T follicular helper cell (primary cell): ENCODE results near the gene MYL5.
A peak's percentile ranks its signal among the peaks of the same experiment; 100 is the strongest.
"Not testable (repeated sequence)": the region's sequence is repeated elsewhere in the genome, so short reads cannot be mapped to it uniquely, and the experiment has no call there.

ENCODE experiments used
- DNase-seq: peaks from one replicate; pipeline ENCODE4 v3.0.0-alpha.2; 2020; ENCODE audit warnings: low read depth

MYL5 gene

DNA sequence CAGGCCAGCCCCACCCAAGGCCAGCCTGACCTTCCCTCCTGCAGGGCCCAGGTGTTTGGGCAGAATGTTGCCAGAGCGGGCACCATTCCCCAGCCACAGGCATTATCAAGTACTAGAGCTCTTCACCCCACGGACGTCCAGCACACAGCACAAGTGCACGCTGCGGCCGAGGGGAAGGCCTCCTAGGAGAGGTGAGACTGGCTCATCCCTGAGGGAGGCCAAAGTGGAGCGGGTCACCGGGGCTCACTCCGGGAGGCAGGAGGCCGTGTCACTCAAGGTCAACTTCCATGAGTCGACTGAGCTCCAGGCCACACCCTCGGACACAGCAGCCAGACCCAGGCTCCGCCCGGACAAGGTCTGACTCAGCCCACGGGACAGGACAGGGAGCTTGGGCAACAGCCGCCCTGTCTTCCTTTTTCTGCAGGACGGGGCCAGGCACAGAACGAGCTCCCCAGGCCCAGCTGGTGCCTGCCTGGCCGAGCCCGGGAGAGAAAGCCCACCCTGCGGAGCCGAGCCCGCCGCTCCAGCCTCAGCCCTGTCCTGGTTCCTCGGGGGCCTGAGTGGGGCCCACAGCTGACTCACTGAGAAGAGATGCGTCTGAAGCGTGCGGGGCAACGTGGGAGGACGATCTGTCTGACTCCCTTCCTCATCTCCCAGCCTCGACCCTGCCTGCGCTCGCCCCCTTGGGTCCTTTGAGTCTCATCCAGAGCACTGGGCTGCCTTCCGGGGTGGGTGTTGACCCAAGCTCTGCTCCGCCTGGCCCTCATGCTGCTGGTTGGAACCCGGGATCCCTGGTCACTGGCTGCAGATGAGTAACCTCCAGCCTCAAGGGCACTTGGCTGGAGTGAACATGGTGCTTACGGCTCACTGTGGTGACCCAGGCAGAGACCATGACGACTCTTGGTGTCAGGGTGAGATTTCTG lies 13.0 kb downstream of the MYL5 start:
- DNase-seq: no peak

DNA sequence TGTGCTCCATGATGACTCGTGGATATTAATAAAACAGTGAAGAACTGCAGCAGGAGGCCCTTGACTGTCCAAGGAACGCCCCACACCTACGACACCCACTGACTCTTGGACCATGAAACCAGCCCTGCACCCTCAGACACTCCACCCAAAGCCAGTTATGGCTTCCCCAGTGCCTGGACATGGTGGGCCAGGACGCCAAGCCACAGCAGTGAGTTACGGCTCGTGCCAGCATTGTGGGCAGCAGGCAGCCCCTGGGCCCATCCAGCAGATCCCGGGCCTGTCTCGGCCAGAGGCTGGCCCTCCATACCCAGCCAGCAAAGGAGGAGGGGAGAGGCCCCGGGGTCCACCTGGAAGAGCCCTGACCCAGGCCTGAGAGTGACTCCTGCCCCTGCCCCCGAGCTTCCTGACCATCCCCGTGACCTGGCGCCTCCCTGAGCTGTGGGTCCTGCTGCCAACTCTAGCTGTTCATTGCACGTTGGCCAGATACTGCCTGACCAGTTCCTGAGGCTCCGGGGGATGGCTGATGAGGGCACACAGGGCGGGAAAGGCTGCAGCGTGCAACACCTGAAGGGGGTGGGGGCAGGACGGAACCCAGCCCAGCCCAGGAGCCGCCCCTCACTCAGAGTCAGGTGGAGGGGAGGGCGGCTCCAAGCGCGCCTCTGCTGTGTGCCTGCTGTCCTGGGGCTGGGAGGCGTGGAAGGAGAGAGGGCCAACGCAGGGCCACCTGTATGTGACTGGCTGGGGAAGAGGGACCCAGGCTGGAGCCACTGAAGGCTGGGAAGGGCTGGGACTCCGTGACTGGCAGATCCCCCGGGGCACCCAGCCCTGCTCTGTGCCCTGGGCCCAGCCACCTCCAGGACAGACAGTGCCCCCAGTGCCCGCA lies 13.9 kb downstream of the MYL5 start:
- no peak for DNase-seq

DNA sequence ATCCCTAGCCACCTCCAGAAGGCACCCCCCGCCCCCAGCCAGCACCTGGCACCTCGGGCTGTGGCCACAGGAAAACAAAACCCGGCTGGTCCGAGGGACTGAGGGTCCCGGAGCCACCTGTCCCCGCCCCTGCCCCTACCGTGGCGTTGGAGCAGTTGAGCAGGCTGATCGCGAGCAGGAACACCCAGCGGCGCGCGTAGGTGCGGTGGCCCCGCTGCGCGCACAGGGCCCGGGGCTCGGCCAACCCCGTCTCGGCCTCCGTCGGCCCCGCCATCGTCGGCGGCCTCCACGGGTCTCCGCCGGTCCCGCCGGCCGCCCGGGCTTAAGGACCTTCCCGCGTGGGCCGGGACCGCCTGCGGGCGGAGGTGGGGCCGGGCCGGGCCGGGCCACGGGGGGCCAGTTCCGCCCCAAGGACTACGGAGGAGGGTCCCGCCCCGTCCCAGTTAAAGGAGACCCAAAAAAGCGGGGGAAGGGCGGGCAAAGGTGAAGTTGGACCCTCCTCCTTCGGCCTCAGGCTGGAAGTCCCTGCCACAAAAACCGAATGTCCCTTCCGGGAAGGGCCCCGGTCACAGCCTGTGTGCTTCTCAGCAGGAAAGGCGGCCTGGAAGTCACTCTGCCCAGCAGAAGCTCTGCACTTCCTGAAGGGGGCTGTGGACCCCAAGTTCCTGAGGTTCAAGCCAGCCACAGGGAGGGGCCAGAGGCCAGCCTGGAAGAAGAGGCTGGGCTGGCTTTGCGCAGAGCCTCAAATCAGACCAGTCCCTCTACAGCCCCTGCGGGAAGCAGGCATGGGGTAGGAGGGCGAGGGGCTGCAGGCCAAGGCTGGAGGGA lies 14.7 kb downstream of the MYL5 start, which contains the start of gene SLC49A3:
Gene SLC49A3, minus strand, starts transcription at position 298 of the 828 bp plus-strand sequence. Its CDS starts 24 bp downstream, at position 274.
- no peak for DNase-seq

GRCh38 chr4:689723-690122 lies 15.4 kb downstream of the MYL5 start:
- no peak for DNase-seq

- DNase-seq: no peak
These were observed 18.6 kb downstream of the MYL5 start for GRCh38 chr4:692771-693554.

GRCh38 chr4:694341-694940 lies 20.1 kb downstream of the MYL5 start:
- DNase-seq: not testable (repeated sequence)

- no peak for DNase-seq
These were observed 25.7 kb downstream of the MYL5 start for GRCh38 chr4:699816-700580.

GRCh38 chr4:700587-701264 lies 26.4 kb downstream of the MYL5 start:
- no peak for DNase-seq

GRCh38 chr4:702618-703048 lies 28.3 kb downstream of the MYL5 start:
- no peak for DNase-seq

- DNase-seq: no peak
These were observed 29.2 kb downstream of the MYL5 start for GRCh38 chr4:703336-704197.

DNA sequence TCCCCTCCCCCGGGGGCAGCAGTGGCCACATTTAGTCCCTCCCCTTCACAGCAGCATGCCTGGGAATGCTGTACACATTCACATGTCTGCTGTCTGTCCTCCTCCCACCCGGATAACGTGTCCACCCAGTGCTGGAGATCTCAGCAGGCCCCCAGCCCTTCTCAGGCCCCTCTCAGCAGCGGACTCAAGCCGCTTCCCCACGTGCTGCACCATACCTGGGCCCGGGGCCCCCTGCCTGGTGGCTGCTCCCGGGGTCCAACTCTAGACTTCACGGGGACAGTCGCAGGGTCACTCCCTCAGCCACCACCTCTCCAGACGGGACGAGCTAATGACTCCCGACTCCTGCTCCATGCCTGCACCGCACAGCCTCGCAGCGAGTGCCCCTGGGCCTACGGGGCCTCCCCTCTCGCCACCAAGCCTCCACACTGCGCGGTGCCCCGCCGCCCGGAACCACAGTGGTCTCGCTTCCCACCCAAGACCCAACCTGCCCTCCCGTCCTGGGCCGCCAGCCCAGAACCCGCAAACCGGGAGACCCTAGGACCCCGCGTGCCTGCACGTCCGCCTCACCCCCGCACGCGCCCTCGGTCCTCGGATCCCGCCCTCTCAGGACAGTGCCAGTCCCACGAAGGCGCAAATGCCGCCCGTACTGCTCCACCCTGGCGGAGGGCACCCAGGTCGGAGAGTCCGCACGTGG lies 30.0 kb downstream of the MYL5 start:
- no peak for DNase-seq

DNA sequence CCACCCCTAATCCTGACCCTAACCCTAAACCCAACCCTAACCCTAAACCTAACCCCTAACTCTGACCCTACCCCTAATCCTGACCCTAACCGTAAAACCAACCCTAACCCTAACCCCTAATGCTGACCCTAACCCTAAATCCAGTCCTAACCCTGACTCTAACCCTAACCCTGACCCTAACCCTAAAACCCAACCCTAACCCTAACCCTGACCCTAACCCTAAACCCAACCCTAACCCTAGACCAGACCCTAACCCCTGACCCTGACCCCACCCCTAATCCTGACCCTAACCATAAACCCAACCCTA lies 30.6 kb downstream of the MYL5 start:
- no peak for DNase-seq

GRCh38 chr4:705278-706082 lies 31.1 kb downstream of the MYL5 start, which contains the start of gene PCGF3:
PCGF3 (plus strand) TSS chr4:705832; CDS start chr4:733681, 27,849 bp downstream.
- DNase-seq: peak; percentile 94

DNA sequence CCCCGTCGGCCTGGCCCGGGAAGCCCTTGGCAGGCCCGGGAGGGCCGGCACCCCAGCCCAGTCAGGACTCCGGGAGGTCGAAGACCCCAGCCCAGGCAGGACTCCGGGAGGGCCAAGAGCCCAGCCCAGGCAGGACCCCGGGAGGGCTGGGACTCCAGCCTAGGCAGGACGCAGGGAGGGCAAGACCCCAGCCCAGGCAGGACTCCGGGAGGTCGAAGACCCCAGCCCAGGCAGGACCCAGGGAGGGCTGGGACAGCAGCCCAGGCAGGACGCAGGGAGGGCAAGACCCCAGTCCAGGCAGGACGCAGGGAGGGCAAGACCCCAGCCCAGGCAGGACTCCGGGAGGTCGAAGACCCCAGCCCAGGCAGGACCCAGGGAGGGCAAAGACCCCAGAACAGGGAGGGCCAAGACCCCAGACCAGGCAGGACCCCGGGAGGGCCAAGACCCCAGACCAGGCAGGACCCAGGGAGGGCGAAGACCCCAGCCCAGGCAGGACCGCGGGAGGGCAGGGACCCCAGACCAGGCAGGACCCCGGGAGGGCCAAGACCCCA lies 31.8 kb downstream of the MYL5 start:
- DNase-seq: not testable (repeated sequence)

DNA sequence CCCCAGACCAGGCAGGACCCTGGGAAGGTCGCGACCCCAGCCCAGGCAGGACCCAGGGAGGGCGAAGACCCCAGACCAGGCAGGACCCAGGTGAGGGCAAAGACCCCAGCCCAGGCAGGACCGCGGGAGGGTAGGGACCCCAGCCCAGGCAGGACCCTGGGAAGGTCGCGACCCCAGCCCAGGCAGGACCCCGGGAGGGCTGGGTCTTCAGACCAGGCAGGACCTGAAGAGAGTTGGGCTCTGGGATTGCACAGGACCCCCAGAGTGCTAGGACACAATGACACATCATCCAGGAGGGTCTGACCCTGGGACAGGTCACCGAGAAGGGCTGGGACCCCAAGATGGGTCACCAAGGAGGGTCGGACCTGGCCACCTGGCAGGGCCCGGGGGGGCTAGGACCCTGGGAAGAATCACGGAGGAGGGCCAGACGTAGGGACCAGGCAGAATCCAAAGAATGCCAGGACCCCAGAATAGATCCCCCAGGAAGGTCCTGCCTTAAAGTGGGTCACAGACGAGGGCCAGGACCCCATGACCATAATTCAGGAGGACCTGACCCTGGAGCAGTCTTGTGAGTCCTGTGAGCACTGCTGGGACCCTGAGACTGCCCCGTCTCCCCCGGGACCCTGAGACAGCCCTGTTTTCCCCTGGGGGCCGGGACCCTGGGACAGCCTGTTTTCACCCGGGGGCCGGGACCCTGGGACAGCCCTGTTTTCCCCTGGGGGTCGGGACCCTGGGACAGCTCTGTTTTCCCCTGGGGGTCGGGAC lies 32.7 kb downstream of the MYL5 start:
- no peak for DNase-seq
